GM19324 (cell line): ENCODE results near the gene SNX9.
"Not testable (repeated sequence)": the region's sequence is repeated elsewhere in the genome, so short reads cannot be mapped to it uniquely, and the experiment has no call there.

Experiments used
- ATAC-seq: cut with Tn5 transposase; IDR thresholded peaks from one replicate; pipeline ENCODE4 v1.9.1; 2021; ENCODE audit warnings: mild to moderate bottlenecking, moderate library complexity; ENCODE audit not compliant: unreplicated experiment, low FRiP score

Gene SNX9

GRCh38 chr6:157967020-157967419, 144.0 kb downstream of the SNX9 start:
- ATAC-seq: no peak

GRCh38 chr6:157967486-157967885, 144.4 kb downstream of the SNX9 start:
- ATAC-seq: no peak

GRCh38 chr6:157972177-157972576, 149.1 kb downstream of the SNX9 start:
- ATAC-seq: not testable (repeated sequence)

GRCh38 chr6:157974341-157974894, 151.4 kb downstream of the SNX9 start:
- no peak for ATAC-seq

GRCh38 chr6:157974967-157975366, 151.9 kb downstream of the SNX9 start:
- ATAC-seq: no peak

- ATAC-seq: no peak
Measured at GRCh38 chr6:157975456-157975855, 152.4 kb downstream of the SNX9 start.

GRCh38 chr6:157976345-157977175, 153.5 kb downstream of the SNX9 start:
- ATAC-seq: no peak

- ATAC-seq: no peak
Measured at GRCh38 chr6:157977176-157977804, 154.2 kb downstream of the SNX9 start.

- no peak for ATAC-seq
Measured at GRCh38 chr6:157978021-157978783, 155.2 kb downstream of the SNX9 start.

GRCh38 chr6:157980288-157981131, 157.5 kb downstream of the SNX9 start:
- ATAC-seq: no peak

GRCh38 chr6:157981132-157981394, 158.0 kb downstream of the SNX9 start:
- peak; percentile 15 for ATAC-seq

GRCh38 chr6:157981395-157982101, 158.5 kb downstream of the SNX9 start, which contains the start of gene SYNJ2:
Gene SYNJ2, plus strand, starts transcription at chr6:157981863. Its CDS starts 99 bp downstream, at chr6:157981962.
- peak; percentile 86 for ATAC-seq

GRCh38 chr6:157982102-157982562, 159.1 kb downstream of the SNX9 start:
- peak; percentile 40 for ATAC-seq

GRCh38 chr6:157982563-157983405, 159.7 kb downstream of the SNX9 start:
- ATAC-seq: no peak

- ATAC-seq: no peak
Measured at GRCh38 chr6:157983406-157984119, 160.5 kb downstream of the SNX9 start.

- no peak for ATAC-seq
Measured at GRCh38 chr6:157984128-157984527, 161.1 kb downstream of the SNX9 start.

- ATAC-seq: no peak
Measured at GRCh38 chr6:157984686-157985225, 161.7 kb downstream of the SNX9 start.
